ENCODE measurements around the gene MPO. TPM values are rescaled to one million over a fixed set of nuclear protein-coding genes. Genes with fewer than 3 reads are reported as not detected.

Gene MPO
- total and polyA plus RNA-seq, 9 of the 15 experiments (the other 6 are each of a cell fraction or from before 2014, with no cell fraction given) = 0.04 to 0.47 (median 0.39) TPM; not detected in 6

DNA sequence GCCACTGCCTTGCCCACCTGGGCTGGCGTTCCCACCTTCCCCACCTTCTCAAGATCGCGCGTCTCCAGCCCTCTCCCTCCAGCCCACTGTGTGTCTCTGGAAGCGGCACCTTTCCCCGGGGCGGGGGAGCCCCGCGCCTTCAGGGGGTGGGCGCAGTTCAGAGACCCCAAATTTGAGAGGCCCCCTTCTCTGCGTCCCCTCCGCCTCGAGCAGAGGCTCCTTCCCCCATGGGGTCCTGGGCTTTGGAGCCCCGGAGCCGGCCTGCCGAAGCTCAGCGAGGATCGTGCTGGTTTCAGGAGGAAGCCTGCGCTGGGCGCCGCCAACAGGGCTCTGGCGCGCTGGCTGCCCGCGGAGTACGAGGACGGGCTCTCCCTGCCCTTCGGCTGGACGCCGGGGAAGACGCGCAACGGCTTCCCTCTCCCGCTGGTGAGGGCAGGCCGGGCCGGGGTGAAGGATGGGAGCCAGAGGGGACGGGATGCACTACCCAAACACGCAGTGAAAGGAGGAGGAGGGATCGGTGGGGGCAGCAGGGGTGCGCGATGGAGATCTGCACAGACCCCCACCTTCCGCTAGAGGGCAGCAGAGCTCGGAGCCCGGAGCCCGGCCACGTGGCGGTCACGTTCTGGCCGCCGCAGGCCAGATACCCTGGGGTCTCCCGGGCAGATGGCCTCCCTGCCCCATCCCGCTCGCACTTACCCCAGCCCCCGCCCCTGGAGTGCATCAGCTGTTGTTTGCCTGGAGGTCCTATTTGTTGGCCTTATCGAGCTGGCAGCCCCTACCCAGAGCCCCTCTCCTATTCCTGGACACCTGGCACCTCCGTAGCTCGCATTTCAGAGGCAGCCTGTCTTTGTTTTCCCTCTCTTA is 31.2 kb downstream of the MPO start (continued):
- TF ChIP-seq, protein P1, sequence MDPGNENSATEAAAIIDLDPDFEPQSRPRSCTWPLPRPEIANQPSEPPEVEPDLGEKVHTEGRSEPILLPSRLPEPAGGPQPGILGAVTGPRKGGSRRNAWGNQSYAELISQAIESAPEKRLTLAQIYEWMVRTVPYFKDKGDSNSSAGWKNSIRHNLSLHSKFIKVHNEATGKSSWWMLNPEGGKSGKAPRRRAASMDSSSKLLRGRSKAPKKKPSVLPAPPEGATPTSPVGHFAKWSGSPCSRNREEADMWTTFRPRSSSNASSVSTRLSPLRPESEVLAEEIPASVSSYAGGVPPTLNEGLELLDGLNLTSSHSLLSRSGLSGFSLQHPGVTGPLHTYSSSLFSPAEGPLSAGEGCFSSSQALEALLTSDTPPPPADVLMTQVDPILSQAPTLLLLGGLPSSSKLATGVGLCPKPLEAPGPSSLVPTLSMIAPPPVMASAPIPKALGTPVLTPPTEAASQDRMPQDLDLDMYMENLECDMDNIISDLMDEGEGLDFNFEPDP (CRISPR knock-in tag; IDR thresholded peaks at IDR 0.05) = no peak
- TF ChIP-seq MCM3 (IDR thresholded peaks at IDR 0.05) (no peak), CBX3 (IDR thresholded peaks at IDR 0.05; ENCODE audit: borderline replicate concordance in 1 of 2, low read length in 2 of 2) (peak in 1 of 2 experiments; percentile 70; a peak in 1 of 3 replicates), RB1 (IDR thresholded peaks at IDR 0.05; ENCODE audit: low read depth) (peak; percentile 45; the same call in 1 of the 2 replicates), SNRNP70 (optimal IDR thresholded peaks at IDR 0.05; ENCODE audit: low read depth, low read length) (no peak), ZNF717 (CRISPR knock-in tag; IDR thresholded peaks at IDR 0.05) (no peak), ZNF134 (CRISPR knock-in tag; conservative IDR thresholded peaks at IDR 0.05) (no peak), CSDE1 (IDR thresholded peaks at IDR 0.05) (no peak), ZNF586 (CRISPR knock-in tag; conservative IDR thresholded peaks at IDR 0.05) (no peak), ZNF12 (CRISPR knock-in tag; IDR thresholded peaks at IDR 0.05) (no peak; the same call in 1 of the 2 replicates), EP300 (IDR thresholded peaks at IDR 0.05; ENCODE audit: low read length) (no peak), BRD9 (IDR thresholded peaks at IDR 0.05; ENCODE audit: low read depth, partially characterized antibody) (peak; percentile 45), HIVEP1 (CRISPR knock-in tag; IDR thresholded peaks at IDR 0.05) (no peak), CBFA2T3 (IDR thresholded peaks at IDR 0.05) (no peak), HNRNPL (IDR thresholded peaks at IDR 0.05; ENCODE audit: low read depth, low read length) (0 out of 2 replicates have a peak, but pooled peaks have one; percentile 25)
- TF ChIP-seq, protein P2, sequence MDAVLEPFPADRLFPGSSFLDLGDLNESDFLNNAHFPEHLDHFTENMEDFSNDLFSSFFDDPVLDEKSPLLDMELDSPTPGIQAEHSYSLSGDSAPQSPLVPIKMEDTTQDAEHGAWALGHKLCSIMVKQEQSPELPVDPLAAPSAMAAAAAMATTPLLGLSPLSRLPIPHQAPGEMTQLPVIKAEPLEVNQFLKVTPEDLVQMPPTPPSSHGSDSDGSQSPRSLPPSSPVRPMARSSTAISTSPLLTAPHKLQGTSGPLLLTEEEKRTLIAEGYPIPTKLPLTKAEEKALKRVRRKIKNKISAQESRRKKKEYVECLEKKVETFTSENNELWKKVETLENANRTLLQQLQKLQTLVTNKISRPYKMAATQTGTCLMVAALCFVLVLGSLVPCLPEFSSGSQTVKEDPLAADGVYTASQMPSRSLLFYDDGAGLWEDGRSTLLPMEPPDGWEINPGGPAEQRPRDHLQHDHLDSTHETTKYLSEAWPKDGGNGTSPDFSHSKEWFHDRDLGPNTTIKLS (IDR thresholded peaks at IDR 0.05; ENCODE audit: borderline replicate concordance, low read depth) = peak; percentile 91
- TF ChIP-seq, protein P3, sequence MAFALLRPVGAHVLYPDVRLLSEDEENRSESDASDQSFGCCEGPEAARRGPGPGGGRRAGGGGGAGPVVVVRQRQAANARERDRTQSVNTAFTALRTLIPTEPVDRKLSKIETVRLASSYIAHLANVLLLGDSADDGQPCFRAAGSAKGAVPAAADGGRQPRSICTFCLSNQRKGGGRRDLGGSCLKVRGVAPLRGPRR (CRISPR knock-in tag; IDR thresholded peaks at IDR 0.05) = no peak
- TF ChIP-seq, protein P4, sequence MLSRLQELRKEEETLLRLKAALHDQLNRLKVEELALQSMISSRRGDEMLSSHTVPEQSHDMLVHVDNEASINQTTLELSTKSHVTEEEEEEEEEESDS (CRISPR knock-in tag; IDR thresholded peaks at IDR 0.05) = no peak
- TF ChIP-seq, protein P5, sequence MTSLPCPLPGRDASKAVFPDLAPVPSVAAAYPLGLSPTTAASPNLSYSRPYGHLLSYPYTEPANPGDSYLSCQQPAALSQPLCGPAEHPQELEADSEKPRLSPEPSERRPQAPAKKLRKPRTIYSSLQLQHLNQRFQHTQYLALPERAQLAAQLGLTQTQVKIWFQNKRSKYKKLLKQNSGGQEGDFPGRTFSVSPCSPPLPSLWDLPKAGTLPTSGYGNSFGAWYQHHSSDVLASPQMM (CRISPR knock-in tag; IDR thresholded peaks at IDR 0.05) = no peak
- TF ChIP-seq, protein P6, sequence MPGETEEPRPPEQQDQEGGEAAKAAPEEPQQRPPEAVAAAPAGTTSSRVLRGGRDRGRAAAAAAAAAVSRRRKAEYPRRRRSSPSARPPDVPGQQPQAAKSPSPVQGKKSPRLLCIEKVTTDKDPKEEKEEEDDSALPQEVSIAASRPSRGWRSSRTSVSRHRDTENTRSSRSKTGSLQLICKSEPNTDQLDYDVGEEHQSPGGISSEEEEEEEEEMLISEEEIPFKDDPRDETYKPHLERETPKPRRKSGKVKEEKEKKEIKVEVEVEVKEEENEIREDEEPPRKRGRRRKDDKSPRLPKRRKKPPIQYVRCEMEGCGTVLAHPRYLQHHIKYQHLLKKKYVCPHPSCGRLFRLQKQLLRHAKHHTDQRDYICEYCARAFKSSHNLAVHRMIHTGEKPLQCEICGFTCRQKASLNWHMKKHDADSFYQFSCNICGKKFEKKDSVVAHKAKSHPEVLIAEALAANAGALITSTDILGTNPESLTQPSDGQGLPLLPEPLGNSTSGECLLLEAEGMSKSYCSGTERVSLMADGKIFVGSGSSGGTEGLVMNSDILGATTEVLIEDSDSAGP (CRISPR knock-in tag; IDR thresholded peaks at IDR 0.05) = peak; percentile 24
- TF ChIP-seq, protein P7, sequence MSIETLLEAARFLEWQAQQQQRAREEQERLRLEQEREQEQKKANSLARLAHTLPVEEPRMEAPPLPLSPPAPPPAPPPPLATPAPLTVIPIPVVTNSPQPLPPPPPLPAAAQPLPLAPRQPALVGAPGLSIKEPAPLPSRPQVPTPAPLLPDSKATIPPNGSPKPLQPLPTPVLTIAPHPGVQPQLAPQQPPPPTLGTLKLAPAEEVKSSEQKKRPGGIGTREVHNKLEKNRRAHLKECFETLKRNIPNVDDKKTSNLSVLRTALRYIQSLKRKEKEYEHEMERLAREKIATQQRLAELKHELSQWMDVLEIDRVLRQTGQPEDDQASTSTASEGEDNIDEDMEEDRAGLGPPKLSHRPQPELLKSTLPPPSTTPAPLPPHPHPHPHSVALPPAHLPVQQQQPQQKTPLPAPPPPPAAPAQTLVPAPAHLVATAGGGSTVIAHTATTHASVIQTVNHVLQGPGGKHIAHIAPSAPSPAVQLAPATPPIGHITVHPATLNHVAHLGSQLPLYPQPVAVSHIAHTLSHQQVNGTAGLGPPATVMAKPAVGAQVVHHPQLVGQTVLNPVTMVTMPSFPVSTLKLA (conservative IDR thresholded peaks at IDR 0.05) = peak; percentile 93 to 97
